ENCODE measurements around the gene PHLDB3. TPM values are rescaled to one million over a fixed set of nuclear protein-coding genes. Genes with fewer than 3 reads are reported as not detected.

Gene PHLDB3
- polyA plus RNA-seq, 1 of the 3 experiments (the other 2 are of a cell fraction) = 15.6 TPM

- Histone ChIP-seq H3K9ac (no peak overlapping the region), H3K36me3 (replicated peaks in 1 of 2; ENCODE audit: control insufficient read depth in 1 of 2, insufficient read depth in 2 of 2, low read length in 1 of 2) (no peaks in the 10 kb centered on the region)
- WGBS (ENCODE audit: low lambda C conversion rate) = 82% methylated on average over 6 of the region's 12 CpGs
These were observed 43.2 kb downstream of the PHLDB3 start for GRCh38 chr19:43461303-43461702.

More at GRCh38 chr19:43461303-43461702, 43.2 kb downstream of the PHLDB3 start:
- Histone ChIP-seq H3K4me1 (ENCODE audit: control insufficient read depth in 1 of 2, insufficient read depth in 2 of 2, low read depth in 1 of 2, low read length in 1 of 2) (peaks cover 5 to 10% of the 10 kb centered on the region in 2 experiments; a peak in 2 of 4 replicates), H4K20me1 (ENCODE audit: insufficient read depth) (no peaks in the 10 kb centered on the region), H3K9me3 (no peaks in the 10 kb centered on the region), H3K4me2 (no peak overlapping the region), H3F3A (replicated peaks; ENCODE audit: insufficient read depth) (peaks cover 8% of the 10 kb centered on the region), H3K4me3 (ENCODE audit: low read depth in 2 of 2, low read length in 1 of 2) (no peak overlapping the region), H2AFZ (ENCODE audit: low read depth) (no peak overlapping the region), H3K27me3 (ENCODE audit: insufficient read depth) (no peaks in the 10 kb centered on the region), H3K27ac (ENCODE audit: low read depth in 2 of 2, low read length in 1 of 2) (no peak overlapping the region), H3K79me2 (ENCODE audit: insufficient read depth) (no peaks in the 10 kb centered on the region), H3K9me2 (no peaks in the 10 kb centered on the region)
- POLR2A ChIA-PET = no interaction called here
- TF ChIP-seq GABPA (IDR thresholded peaks at IDR 0.05; ENCODE audit: low read depth) (no peak), USF2 (IDR thresholded peaks at IDR 0.05; ENCODE audit: borderline replicate concordance, low read depth, low read length) (no peak), GATA2 (CRISPR knock-in tag; IDR thresholded peaks at IDR 0.05) (no peak), PBX3 (IDR thresholded peaks at IDR 0.05) (no peak), ZBTB33 (IDR thresholded peaks at IDR 0.05; ENCODE audit: borderline replicate concordance, low read depth) (no peak), TEAD4 (IDR thresholded peaks at IDR 0.05; ENCODE audit: borderline replicate concordance, insufficient read depth) (no peak), SMC3 (IDR thresholded peaks at IDR 0.05; ENCODE audit: low read depth, low read length) (no peak), USF1 (IDR thresholded peaks at IDR 0.05; ENCODE audit: borderline replicate concordance, low read depth) (no peak), NRF1 (IDR thresholded peaks at IDR 0.05; ENCODE audit: low read depth, low read length) (no peak), JUND (IDR thresholded peaks at IDR 0.05) (no peak), FOXJ3 (CRISPR knock-in tag; IDR thresholded peaks at IDR 0.05) (no peak), RFX5 (IDR thresholded peaks at IDR 0.05; ENCODE audit: low read length) (no peak), RAD21 (IDR thresholded peaks at IDR 0.05; ENCODE audit: low read length) (no peak), NFIC (IDR thresholded peaks at IDR 0.05; ENCODE audit: borderline replicate concordance) (no peak), FOSL2 (IDR thresholded peaks at IDR 0.05; ENCODE audit: borderline replicate concordance, low read depth) (no peak), RXRA (IDR thresholded peaks at IDR 0.05; ENCODE audit: borderline replicate concordance, low read depth) (no peak), SIN3A (IDR thresholded peaks at IDR 0.05; ENCODE audit: borderline replicate concordance, low read depth, low read length) (no peak)
- CTCF ChIA-PET = interaction anchor here (1.4 to 2.3 kb wide), 3 partner anchors 14 to 58 kb away, joined by 6 to 27 read pairs (median 9); no protein-coding TSS in a partner anchor
- DNase-seq = no peak

All from SK-N-SH (cell line).